ENCODE results near the gene ARHGAP18. TPM values are rescaled to one million over a fixed set of nuclear protein-coding genes. Genes with fewer than 3 reads are reported as not detected.

The ARHGAP18 gene
- total RNA-seq, 1 donor from 2014 or later: 60.8 TPM

DNA sequence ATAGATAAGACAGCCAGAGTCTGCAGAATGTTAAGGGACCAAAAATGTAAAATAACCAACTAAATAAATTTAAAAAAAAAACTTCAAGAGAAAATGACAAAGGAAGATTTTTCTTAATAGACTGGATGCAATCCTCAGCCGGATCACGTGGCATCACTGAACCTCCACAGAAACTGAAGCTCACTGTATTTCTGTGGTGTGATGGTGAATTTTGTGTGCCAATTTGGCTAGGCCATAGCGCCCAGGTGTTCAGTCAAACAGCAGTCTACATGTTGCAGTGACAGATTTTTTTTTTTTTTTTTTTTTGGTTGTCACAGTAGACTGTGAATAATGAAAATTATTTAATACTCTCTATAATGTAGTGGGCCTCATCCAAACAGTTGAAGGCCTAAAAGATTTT is 95.5 kb downstream of the ARHGAP18 start:
- Histone ChIP-seq H3K36me3 (peaks cover 40% of the 10 kb centered on the region), H3K9me3 (no peaks in the 10 kb centered on the region), H3K4me3 (no peak overlapping the region), H3K27me3 (no peaks in the 10 kb centered on the region), H3K27ac (no peak overlapping the region), H3K4me1 (no peaks in the 10 kb centered on the region)
- TF ChIP-seq, protein P1, sequence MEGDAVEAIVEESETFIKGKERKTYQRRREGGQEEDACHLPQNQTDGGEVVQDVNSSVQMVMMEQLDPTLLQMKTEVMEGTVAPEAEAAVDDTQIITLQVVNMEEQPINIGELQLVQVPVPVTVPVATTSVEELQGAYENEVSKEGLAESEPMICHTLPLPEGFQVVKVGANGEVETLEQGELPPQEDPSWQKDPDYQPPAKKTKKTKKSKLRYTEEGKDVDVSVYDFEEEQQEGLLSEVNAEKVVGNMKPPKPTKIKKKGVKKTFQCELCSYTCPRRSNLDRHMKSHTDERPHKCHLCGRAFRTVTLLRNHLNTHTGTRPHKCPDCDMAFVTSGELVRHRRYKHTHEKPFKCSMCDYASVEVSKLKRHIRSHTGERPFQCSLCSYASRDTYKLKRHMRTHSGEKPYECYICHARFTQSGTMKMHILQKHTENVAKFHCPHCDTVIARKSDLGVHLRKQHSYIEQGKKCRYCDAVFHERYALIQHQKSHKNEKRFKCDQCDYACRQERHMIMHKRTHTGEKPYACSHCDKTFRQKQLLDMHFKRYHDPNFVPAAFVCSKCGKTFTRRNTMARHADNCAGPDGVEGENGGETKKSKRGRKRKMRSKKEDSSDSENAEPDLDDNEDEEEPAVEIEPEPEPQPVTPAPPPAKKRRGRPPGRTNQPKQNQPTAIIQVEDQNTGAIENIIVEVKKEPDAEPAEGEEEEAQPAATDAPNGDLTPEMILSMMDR (IDR thresholded peaks at IDR 0.05): no peak
- no peak for ATAC-seq
- intact Hi-C loops (cut with DNase I): no loop called here
- DNase-seq: no peak

DNA sequence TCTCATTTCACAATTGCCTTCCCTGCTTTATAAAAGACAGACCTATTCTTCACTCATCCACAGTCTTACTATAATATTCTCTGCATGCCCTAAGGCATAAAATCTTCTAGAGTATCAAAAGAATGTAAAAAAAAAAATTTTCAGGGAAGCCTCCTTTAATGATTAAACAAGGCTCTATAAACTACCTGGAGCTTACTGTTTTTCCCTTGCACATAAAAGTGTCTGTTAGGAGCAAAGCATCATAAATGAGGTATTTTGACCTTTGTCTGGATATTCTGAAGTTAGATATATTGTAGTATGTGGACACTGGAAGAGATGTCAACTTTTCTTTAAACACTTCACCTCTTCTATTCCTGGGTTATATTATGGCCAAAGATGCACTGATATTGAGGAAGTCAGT is 97.5 kb downstream of the ARHGAP18 start:
- DNase-seq: no peak
- Histone ChIP-seq H3K9me3 (no peaks in the 10 kb centered on the region), H3K27me3 (no peaks in the 10 kb centered on the region), H3K4me3 (no peak overlapping the region), H3K4me1 (no peaks in the 10 kb centered on the region), H3K27ac (no peak overlapping the region), H3K36me3 (peaks cover 32% of the 10 kb centered on the region)
- ATAC-seq: no peak
- TF ChIP-seq, protein P1 (IDR thresholded peaks at IDR 0.05): no peak
- intact Hi-C loops (cut with DNase I): no loop called here

DNA sequence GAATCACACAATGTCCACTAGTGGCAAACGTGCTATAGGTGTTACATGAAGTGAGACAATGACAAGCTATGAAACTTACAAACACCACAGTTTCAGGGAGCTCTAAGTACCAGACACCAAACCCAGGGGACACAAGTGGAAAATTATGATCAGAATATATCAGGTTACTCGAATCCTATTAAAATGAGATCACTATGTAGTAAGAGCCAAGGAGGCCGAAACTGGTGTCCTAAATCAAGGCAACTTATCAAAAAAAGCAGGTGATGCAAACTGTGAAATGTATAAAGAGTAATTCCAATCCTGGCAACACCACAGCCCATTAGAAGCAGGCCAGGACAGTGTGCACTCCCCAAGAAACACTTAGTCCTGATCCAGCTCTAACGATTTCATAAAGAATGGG is 100.3 kb downstream of the ARHGAP18 start:
- Histone ChIP-seq H3K27ac (no peak overlapping the region), H3K36me3 (peaks cover 24% of the 10 kb centered on the region), H3K4me3 (no peak overlapping the region), H3K4me1 (no peaks in the 10 kb centered on the region), H3K9me3 (no peaks in the 10 kb centered on the region), H3K27me3 (no peaks in the 10 kb centered on the region)
- no peak for ATAC-seq
- TF ChIP-seq, protein P1 (IDR thresholded peaks at IDR 0.05): no peak
- DNase-seq: no peak
- intact Hi-C loops (cut with DNase I): loop anchor here (10.0 kb wide), 1 partner anchor 115 kb away; no protein-coding TSS in a partner anchor

DNA sequence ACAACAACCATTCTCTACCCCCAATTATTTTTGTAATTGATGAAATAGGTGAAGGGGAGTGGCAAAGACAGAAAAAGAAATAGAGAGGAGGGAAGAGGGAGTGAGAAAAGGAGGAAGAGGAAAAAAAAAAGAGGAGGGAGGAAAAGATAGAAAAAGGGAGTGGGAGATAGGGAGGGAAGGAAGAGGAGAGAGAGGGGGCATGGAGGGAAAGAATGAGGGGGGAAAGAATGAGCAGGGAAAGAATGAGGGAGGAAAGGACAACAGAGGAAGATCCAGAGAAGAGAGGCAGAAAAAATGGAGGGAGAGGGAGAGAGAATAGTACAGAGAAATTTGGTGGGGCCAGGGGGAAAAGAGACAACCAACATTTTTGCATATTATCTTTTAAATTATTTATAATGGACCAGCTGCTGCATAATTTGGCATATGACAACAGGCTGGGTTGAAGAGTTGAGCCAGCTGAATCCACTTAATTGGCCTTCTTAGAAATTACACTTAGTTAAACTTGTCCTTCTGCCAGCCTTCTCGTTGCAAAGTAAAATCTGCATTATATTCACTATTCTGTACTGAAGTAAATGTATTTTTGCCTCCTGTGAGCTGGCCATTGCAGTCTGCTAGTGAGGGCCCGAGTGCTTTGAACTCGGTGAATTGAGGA is 101.0 kb downstream of the ARHGAP18 start:
- Histone ChIP-seq H3K4me3 (no peak overlapping the region), H3K27me3 (no peaks in the 10 kb centered on the region), H3K27ac (no peak overlapping the region), H3K4me1 (no peaks in the 10 kb centered on the region), H3K36me3 (peaks cover 22% of the 10 kb centered on the region), H3K9me3 (no peaks in the 10 kb centered on the region)
- TF ChIP-seq, protein P1 (IDR thresholded peaks at IDR 0.05): no peak
- DNase-seq: no peak
- intact Hi-C loops (cut with DNase I): loop anchor here (10.0 kb wide), 1 partner anchor 116 kb away; no protein-coding TSS in a partner anchor
- ATAC-seq: no peak

DNA sequence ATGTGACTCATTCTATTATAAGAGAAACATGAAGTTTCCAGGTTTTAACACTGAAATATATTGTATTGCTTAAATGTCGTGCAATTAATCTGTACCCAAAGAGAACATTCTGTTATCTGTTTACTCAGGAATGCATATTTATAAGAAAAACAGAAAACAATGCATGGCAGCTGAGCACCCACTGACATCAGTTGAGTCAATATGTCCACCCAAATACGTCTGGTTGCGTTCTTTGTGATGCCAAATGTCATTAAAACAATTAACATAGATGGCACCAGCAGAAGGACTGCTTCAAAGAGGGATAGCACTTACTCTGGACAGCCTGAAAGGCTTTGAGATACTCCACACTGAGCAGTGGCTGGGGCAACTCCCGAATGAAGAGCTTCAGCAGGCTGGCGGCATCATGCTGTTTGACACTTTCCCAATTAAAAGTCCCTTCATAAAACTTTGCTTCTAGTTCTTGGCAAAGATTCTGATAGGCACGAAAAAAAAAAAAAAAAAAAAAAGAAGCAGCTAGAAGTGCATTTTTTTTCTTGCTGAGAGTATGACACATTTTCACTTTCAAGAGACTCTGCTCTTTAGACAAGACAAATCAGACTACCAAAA is 102.3 kb downstream of the ARHGAP18 start:
- H3K27ac ChIP-seq: no peak overlapping the region
- intact Hi-C loops (cut with DNase I): loop anchor here (10.0 kb wide), 1 partner anchor 117 kb away; no protein-coding TSS in a partner anchor
- H3K4me1 ChIP-seq: no peaks in the 10 kb centered on the region
- H3K9me3 ChIP-seq: no peaks in the 10 kb centered on the region
- H3K36me3 ChIP-seq: peaks cover 27% of the 10 kb centered on the region
- ATAC-seq (no peak), DNase-seq (no peak)
- no peak overlapping the region for H3K4me3 ChIP-seq
- TF ChIP-seq, protein P1 (IDR thresholded peaks at IDR 0.05): no peak
- no peaks in the 10 kb centered on the region for H3K27me3 ChIP-seq
